Raji (cell line): ENCODE results near the gene GAS2L1.

Experiments used
- POLR2A ChIP-seq: IDR thresholded peaks from 2 replicates; pipeline ENCODE4 v1.6.1; 2011; ENCODE audit warnings: low read depth, low read length, control low read depth; ENCODE audit not compliant: insufficient read depth

Gene GAS2L1

DNA sequence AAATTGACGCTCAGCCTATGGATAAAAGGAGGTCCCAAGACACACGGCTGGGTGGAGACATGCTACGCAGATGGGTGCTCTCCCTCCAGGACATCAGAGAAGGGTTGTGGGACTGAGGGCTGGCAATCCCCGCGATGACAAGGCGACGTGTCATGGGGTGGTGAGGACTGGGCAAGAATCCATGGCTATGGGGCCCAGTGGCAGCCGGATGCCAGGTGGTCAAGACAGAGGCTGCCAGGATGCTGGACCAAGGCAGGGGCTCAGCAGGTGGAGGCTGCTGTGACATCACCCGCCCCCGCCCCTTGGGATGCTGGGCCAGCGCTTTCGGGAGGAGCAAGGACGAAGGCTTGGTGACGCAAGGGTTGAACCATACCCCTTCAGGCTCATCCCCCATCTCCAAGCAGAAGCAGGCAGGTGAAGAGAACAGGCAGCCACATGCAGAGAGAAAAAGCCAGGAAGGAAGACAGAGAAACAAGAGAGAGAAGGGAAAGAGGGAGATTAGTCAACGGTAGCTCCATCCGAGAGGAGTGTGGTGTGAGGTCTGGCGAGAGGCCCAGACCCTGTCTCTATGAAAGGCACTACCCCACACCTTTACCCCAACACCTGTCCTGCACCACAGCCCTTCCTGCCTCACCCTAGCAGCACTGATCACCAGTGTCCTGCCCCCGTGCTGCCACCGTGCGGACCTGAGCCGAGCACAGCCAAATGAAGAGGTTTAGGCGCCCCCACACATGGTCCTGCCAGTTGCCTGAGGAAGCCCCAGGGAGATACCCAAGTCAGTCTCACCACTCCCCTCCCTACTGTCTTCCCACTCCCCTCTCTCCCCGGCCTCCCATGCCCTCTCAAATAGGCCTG lies 33.2 kb downstream of the GAS2L1 start:
- no peak for TF ChIP-seq POLR2A

DNA sequence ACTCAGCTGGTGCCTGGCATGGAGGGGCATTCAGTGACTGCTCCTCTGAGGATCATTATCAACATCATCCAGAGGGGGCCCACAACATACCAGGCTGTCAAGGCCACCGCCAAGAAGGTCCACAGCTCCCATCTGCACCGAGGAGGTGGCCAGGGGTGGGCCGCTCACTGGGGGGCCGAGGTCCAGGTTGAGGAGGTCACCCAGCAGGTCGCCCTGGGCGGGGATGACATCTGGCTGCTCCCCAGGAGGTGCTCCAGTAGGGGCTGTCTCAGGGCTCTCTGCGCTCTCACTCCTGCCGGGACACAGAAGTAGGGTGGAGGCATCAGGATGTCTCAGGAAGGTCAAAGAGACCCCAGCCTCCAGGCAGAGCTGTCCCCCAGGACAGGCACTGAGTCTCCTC lies 34.1 kb downstream of the GAS2L1 start:
- TF ChIP-seq POLR2A: no peak

DNA sequence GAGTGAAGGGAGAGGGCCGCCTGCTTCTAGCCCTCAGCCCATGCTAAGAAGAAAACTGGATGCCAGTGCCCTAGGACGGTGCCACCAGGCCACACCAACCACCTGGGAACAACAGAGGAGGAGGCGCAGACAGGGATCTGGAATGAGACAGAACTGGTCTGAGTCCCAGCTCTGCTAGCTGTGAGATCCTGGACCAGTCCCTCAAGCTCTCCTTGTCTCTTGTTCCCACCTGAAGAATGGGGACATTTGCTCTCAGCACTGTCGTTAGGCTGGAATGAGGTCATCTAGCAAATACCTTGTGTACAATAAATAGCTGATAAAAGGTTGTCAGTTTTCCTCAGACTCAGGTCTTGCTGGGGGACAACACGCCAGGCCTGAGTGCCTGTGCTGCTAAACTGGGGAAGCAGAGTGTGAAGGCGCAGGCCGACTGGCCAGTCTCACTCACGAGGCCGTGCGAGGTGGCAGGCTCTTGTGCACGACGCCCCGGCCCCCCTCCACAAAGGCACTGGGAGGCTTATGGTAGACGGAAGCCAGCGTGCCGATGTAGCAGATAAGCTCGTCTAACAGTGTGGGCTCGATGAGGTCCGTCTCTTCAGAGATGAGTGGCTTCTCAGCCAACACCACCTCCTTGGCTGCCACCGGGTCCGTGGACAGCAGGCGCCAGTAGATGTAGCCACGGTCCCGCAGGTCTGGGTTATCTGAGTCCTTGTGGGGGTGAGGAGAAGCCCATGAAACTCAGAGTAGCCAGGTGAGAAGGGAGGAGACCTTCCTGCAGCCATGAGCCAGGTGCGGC lies 34.8 kb downstream of the GAS2L1 start:
- TF ChIP-seq POLR2A: no peak

DNA sequence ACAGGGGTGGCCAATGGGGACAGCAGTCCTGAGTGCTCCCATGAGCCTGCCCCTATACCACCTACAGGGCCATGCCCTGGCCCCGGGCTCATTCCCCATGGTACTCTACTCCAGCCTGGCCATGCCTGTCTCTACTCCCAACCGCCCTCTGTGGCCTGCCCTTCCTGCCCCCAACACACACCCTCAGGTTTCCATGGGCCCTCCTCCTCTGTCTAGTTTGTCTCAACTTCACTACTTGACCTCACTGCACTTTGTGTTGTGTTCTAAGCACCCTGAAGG lies 35.3 kb downstream of the GAS2L1 start:
- TF ChIP-seq POLR2A: no peak

DNA sequence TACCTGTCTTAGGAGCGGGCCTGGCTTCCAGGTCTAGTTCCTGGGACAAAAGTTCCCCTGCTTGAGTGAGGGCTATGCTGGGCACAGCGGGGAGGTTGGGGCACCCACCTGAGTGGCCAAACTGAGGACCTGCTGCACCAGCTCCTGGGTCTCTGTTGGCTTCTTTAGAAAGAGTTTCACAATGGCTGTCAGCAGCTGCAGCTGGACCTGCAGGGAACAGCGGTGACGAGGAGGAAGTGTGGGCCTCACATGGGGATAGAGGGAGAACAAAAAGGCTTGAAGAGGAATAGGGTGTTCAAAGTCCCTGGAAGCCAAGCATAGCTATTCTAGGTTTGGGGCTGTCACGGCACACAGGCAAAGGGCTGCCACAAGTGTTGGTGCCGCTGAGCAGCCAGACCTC lies 35.7 kb downstream of the GAS2L1 start:
- no peak for TF ChIP-seq POLR2A

DNA sequence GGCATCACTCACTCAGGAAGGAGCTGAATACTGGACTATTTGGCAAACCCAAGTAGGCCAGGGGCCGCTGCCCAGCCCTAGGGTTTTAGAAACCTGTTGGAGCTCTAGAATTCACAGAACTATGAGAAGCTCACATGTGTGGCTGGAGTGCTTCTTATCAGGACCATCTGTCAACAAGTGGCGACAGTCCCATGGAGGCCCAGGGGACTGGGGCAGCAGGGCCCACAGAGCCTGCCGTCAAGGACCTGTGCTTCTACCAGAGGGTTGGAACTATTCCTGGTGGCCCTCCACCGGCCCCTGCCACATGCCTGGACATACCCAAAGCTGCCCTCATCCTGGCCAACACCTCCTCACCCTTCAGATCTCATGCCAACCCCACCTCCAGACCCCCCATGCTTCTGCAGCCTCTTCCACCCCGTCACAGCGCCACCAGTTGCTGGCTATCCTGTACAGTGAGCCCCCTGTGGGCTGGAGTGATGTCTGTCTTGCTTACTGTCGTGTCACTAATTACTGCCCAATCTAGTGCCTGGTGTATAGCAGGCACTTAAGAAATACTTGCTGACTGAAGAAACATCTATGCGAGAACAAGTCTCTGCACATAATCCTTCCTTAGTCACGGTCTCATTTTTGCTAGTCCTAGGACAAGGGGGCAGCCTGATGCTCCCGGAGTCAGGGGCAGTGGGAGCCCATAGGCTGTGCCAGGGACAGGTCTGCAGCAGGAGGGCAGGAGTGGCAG lies 36.3 kb downstream of the GAS2L1 start:
- TF ChIP-seq POLR2A: no peak

DNA sequence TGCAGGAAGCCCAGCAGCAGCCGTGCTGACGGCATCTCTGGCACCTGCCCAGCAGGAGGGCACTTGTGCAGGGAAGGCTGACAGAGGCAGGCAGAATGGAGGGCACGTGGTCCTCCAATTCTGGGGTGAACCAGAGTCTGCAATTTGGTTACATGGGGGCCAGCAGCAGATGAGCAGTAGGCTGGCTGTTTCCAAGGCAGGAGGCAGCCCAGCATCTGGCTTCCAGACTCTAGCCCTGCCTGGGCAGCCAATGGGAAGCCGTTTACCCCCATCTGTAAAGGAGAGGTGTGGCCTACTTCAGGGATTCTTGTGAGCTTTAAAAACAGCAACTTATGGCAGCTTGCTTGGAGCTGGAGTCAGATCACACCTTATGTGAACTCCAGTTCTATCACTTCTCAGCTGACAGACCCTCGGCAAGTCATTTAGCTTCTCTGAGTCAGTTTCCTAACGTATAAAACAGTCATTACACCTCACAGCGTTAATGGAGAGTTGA lies 36.9 kb downstream of the GAS2L1 start:
- TF ChIP-seq POLR2A: no peak

DNA sequence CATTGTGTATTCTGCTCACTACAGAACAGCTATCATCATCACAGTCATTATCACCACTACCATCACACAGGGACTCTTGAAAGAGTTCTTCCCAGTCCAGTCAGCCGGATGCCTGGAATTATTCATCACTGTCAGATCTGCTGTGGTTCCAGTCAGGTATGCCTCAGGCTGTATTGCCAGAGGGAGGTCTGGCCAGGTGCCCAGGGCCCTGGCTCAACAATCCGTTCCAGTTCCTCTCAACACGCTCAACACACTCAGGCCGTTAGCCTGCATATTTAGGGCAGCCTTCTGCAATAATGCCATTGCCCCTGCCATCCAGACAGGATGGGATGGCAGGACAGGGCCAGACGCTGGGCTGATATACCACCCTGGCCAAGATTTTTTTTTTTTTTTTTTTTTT lies 37.7 kb downstream of the GAS2L1 start:
- no peak for TF ChIP-seq POLR2A

DNA sequence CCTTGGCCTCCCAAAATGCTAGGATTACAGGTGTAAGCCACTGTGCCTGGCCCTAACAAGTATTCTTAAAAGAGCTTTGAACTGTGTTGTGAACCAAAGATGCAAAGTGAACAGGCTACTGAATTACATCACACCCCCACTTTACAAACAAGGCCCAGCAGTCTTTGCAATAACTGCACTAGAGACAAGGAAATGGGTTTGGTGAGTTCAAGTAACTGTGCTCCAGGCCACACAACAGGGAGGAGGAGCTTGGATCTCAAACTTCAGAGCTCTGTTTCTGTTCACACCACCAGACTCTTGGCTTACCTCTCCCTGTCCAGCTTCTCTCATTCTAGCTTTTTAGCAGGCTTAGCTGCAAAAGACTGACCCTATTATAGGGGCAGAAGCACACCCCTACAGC lies 39.5 kb downstream of the GAS2L1 start:
- no peak for TF ChIP-seq POLR2A

DNA sequence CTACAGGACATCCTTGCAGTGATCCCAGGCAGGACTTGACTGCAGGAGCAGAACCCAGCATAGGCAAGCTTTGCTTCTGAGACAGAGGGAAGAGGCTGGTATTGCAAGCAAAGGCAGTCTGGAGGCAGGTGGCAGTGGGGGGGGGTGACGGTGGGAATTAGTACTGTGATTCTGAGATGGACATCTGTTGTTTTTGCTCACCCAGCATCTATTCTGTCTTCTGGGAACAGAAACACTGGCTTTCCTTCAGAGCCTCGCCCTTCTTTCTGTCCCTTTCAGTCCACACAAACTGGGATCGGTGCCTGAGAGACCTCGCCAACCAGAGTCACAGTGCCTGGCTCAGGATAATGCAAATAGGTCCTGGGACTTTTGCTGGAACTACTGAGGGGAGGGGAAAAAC lies 40.2 kb downstream of the GAS2L1 start:
- no peak for TF ChIP-seq POLR2A

DNA sequence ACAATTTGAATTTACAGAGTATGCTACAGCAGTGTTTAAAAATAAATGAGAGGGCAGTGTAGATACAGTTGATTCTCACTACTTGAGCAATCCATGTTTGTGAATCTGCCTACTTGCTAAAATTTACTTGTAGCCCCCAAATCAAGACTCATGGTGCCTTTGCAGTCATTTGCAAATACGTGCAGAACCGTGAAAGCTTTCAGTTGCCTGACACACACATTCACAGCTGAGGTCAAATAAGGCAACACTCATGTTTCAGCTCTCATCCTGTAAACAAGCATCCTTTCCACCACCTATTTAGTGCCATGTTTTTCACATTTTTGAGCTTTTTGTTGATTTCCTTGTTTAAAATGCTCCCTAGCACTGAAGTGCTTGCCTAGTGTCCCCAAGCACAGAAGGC lies 41.6 kb downstream of the GAS2L1 start:
- TF ChIP-seq POLR2A: no peak

DNA sequence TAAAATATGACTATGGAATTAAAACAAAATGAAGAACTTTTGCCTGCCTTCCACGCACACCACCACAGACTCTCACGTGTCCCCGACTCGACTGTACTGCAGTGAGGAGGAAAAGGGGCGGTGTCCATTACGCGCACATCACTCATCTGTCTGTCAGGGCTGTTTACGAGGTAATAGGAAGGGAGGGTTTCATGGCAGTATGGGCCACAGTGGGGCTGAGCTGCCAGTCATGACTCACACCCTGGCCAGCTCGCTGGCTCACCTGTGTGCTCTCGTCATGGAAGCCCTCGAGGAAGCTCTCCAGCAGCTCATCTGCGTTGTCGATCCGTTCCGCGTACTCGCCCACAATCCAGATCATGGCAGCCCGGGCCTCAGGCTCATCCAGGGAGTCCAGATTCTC lies 42.5 kb downstream of the GAS2L1 start:
- TF ChIP-seq POLR2A: no peak

DNA sequence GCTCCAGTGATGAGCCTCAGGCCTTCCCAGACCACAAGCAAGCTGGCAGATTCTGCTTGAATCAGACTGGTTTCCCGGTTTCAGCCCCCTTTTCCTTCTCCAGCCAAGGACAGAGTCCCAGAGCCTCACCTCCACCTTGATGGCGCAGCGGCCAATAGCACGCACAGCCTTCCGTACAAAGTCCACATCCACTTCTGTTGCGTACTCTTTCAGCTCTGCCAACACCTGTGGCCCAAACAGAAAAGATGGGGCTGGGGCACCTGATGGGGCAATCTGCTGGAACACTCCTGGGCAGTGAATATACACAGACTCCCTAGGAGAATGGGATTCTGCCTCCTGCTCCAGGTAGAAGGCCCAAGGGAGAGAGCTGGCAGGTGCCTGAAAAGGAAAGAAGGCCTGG lies 44.6 kb downstream of the GAS2L1 start:
- no peak for TF ChIP-seq POLR2A

DNA sequence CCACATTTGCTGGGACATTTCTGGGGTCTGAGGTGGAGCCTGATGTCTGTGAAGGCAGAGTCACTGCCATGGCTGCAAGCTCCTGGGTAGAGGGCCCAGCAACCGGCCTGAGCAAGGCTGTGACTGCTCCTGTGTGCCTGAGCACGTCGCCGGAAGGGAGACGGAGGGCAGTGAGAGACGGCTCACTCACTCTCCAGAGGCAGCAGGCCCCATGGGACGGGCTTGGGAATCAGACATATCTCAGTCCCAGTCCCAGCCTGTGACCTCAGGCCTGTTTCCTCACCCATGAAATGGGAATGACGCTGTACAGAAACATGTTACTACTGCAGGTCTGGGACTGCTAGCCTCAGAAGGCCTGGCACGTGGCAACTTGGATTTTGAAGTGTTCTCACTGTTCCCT lies 45.4 kb downstream of the GAS2L1 start:
- no peak for TF ChIP-seq POLR2A

DNA sequence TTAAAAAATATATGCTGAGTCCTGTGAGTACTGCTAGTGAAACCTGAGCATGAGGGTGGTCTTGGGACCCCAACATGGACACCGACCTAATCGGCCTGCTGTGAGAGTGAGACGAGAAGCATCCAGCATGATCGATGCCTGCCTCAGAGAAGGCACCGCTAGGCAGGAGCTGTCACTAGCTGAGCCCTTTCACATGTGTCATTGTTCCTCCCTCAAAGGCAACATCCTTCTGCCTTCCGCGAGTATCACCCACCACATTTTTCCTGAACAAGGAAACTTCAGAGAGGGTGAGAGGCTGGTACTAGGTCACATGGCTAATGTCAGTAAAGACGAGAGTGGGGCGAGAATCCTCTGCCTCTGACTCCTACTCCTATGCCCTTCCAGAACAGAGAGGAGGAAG lies 46.3 kb downstream of the GAS2L1 start:
- no peak for TF ChIP-seq POLR2A

DNA sequence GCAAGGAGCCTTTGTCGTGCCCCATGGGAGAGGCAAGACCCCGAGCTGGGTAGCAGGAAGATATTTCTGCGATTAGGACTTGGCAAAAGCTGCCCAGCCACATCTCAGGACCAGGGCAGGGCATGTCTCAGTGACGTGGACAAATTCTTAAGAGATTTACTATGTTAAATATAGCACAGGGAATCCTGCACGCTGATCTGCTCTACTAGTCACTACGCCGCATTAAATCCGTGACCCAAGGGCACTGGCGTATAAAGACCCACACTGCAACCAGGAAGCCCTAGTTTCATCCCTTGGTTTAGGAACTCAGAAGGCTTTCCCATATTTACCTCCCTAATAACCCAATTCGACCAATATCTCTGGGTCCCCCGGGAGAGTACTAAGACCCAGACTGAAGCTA lies 46.8 kb downstream of the GAS2L1 start:
- no peak for TF ChIP-seq POLR2A
